Activated gamma-delta T cell treated with Interleukin-2 at 50 U/mL for 16 hours (primary cell): ENCODE results near the gene TSPAN14.
"Not testable (repeated sequence)": the region's sequence is repeated elsewhere in the genome, so short reads cannot be mapped to it uniquely, and the experiment has no call there.

Experiments
- DNase-seq: peaks from one replicate; pipeline ENCODE4 v3.0.0-alpha.2; 2020

The TSPAN14 gene, protein sequence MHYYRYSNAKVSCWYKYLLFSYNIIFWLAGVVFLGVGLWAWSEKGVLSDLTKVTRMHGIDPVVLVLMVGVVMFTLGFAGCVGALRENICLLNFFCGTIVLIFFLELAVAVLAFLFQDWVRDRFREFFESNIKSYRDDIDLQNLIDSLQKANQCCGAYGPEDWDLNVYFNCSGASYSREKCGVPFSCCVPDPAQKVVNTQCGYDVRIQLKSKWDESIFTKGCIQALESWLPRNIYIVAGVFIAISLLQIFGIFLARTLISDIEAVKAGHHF

DNA sequence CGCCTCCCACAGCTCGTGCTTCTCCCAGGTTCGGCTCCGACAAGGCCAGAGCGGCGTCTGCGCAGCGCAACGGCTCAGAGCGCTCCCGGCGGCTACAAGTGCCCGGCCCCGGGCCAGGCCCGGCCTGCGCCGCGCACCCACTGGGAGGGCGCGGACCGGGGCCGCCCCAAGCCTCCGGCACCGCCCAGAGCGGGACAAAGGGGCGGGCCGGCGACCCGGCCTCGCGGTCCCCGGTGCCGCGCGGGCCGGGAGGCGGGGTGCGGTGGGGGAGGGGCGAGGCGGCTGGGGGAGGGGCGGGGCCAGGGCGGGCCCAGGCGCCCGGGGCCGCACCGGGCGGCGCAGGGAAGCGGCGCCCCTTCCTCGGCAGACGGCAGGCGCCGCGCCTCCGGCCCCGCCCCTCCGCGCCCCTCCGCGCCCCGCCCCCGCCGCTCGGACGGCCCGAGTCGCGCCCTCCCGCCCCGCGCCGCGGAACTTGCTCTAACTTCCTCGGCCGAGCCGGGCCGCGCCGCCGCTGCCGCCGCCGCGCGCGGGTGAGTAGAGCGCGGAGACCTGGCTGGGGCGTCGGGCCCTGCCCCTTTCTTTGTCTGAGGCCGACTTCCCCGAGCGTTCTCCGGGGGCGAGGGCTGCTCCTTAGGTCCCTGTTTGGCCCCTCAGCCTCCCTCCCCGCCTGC lies at the start of gene TSPAN14:
TSS of gene TSPAN14 (plus strand) at position 469 of the 671 bp plus-strand sequence. CDS start 34,924 bp downstream, outside the sequence.
- peak; percentile 67 for DNase-seq

DNA sequence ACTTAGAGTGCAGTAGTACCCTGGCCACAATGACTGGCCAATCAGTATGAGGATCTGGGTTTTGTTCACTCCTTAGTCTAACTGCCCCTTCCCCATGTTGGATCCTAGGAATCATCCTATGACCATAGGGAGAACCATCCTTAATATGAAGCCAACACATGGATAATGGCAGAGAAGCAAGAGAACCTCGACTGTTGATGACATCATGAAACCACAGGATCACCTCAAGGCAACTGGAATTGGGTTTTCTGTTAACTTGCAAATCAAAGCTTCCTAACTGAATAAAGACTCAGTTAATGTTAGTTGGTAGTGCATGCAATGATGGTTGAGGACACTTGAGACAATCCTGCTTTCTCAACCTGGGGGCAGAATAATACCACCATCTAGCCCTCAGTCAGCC lies 49.1 kb upstream of the TSPAN14 start:
- no peak for DNase-seq

DNA sequence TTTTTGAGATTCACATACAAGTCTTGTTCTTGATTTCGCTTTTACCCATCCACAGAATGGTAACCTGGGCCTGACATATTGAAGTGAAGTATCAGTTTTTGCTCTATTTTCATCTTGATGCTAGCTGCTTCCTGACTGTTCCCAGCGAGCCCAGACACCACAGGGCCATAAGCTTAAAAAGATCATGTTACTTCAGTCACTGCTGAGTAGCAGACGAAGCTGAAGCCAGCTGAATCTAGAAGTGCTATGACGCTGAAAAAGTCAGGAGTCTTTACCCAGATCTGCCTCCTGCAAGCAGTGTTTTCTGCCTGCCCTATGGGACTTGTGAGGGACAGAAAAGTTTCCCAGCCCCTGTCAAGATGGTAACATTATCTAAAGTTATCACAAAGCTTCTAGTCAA lies 48.5 kb upstream of the TSPAN14 start:
- no peak for DNase-seq

DNA sequence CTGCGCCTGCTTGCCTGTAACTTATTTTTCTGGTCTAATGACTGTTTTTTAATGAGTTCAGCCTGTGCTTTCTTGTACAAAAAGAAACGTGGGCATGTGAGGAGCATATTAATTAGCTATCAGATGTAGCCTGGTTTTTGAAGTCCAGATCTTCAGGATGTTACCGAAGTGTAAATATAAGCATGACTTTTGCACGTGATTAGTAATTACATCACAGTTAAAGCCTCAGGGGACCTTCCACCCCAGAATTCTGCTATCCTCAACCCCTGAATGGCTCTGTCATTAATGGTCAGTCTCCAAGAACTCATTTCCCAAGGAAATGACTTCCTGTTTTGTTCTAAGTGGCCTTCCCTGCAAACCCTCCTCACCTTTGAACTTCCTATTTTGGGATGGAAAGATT lies 47.9 kb upstream of the TSPAN14 start:
- no peak for DNase-seq

- DNase-seq: no peak
Measured at GRCh38 chr10:80407812-80408241, 46.3 kb upstream of the TSPAN14 start.

DNA sequence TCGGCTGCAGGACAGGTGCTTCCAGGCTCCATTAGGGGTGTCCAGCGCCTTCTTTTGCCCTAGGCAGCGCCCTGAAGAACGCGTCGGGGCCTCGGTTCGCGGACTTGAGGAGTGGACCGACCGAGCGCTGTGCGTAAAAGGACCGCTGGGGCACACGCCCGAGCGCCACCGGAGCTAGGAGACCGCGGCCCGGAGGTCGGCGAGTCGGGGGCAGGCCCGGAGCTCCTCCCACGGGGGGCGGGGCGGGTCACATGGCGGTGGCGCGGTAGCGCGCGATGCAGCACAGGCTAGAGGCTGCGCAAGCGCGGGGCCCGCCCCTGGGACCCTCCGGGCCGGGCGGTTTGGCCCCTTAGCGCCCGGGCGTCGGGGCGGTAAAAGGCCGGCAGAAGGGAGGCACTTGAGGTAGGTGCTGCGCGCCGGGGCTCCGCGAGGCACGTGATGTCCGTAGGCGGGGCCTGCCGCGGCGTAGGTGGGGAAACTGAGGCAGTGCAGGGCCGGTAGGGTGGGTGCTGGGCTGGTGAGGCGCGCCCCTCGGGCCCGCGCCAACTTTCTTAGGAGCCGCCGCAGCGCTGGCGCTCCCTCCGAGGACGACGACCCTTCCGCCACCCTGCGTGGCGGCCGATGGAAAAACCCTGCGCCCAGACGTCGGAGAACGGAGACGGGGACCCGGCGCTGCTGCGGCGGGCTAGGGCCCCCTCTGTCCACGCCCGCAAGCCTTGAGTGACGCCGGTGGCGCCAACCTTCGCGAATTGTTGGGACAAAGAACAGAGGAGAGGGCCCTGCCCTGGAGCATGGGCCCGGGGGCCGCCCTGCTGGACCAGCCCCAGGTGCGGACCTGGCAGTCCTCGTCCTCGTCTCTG lies 45.6 kb upstream of the TSPAN14 start, which contains the start of gene PRXL2A:
TSS of gene PRXL2A (plus strand) at position 310 of the 860 bp plus-strand sequence. CDS start 11,917 bp downstream, outside the sequence.
- peak; percentile 80 for DNase-seq

DNA sequence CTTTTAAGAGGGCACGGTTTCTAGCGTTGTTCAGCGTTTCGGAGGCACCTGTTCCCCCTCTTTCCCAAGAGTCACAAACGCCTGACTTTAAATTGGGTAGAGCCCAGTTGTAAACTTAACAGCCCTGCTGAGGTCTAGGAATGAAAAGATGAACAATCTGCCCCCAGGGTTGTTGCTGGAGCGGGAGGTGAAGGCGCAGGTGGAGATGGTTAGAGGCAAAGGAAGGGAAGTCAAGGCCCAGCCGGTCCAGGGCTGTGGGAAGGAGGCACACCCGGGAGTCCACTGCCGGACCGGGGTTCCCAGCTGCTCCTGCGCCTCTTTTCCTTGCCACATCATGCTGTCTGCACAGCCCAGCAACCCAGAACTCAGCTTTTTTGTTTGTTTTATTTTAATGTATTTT lies 45.0 kb upstream of the TSPAN14 start:
- no peak for DNase-seq

DNA sequence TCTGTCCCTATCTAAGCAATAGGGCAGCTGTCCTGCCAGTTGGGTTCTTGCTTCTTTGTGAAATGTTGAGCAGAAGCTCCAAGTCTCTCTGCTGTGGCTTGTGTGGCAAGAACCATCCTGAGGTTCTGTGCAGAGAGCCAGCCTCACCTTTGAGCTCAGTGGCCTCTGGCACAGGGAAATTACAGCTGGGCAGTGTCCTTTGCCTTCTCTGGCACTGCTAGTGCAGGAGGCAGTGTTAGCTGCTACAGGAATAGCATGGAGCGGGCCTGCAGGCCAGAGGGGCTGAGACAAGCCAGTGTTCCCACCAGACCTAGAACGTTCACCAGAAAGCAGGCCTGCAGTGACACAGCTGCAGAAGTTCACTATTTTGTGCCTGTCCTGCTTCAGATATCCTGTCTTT lies 44.0 kb upstream of the TSPAN14 start:
- no peak for DNase-seq

- DNase-seq: no peak
Measured at GRCh38 chr10:80410578-80411145, 43.4 kb upstream of the TSPAN14 start.

GRCh38 chr10:80411267-80411668 lies 42.8 kb upstream of the TSPAN14 start:
- no peak for DNase-seq

GRCh38 chr10:80411681-80412220 lies 42.4 kb upstream of the TSPAN14 start:
- DNase-seq: no peak

DNA sequence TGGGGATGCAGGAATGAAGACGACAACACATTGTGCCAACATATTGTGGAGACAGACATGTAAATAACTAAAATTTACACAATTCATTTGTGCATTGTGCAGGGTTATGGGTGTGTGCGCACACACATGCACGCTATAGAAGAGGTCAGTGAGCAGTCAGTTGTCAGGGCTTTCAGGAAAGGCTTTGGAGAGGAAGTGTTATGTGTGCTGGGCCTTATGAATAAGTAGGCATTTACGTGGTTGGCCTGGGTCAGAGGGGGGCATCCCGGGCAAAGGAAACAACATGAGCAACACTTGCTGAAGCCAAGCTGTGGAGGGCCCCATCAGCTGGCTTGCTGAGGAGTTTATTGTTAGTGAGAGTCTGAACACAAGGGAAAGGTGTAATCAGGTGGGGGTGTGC lies 41.6 kb upstream of the TSPAN14 start:
- no peak for DNase-seq

- no peak for DNase-seq
Measured at GRCh38 chr10:80413271-80413996, 40.7 kb upstream of the TSPAN14 start.

DNA sequence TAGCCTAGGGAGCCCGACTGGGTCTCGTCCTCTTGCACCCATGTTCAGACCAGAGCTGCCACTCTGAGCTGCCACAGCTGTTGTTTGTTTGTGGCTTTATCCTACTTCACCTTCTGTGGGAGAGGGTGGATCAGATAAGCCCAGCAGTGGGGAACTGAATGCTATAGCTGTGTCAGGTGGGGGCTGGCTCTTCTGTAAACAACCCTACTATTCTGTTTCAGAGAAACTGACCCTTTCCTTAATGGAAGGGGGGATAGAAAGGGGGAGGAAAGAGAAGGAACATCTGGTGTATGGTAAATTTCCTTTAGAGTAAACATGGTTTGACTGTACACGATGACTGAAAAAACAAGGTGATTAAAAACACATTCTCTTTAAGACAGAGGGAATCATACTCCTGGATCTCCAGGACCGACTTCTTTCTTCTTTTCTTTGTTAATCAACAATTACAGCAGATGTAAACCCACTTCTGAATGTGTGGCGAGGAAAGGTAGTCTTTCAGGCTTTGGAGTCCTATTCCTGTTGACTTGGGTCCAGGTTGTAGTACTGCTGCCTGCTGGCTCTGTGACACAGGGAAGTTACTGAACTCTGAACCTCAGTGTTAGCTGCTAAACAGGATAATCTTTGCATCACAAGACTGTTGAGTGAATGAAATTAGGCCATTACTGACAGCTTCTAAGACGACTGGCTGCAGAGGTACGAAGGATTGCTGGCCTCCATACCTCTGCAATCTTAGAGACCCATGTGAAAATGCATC lies 39.8 kb upstream of the TSPAN14 start:
- DNase-seq: no peak

DNA sequence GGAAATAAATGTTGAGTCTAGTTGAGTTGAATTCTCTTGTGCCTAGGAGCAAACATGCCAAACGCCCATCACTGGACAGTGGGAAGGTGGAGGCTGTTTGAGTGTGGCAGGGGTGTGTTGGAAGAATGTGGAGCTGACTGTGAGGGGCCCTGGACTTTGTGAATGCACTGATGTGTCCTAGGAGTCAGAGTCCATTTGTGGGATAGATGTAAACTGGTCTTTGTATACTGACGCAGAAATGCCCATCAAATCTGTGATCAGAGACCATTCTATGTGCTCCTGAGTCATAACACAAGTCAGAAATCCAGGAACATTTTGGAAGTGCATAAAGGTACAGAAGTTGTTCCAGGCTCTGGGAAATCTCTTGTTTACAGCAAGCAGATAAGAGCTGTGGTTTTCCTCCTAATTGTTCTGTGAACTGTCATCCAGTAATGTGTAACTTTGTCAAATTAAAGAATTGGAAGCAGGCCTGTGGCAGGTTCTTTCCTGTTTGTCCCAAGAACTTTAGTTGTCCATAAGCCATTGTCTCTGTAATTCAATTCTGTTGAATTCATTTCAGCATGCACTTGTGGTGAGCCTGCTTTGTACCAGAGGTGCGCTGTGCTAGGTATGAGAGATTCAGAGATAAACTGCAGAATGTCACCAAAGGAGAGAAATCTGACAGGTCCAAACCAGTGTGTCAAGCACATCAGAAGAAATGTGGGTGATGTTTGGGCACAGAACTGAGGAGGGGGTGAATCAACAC lies 38.2 kb upstream of the TSPAN14 start:
- DNase-seq: no peak

- DNase-seq: no peak
Measured at GRCh38 chr10:80416479-80417098, 37.5 kb upstream of the TSPAN14 start.

DNA sequence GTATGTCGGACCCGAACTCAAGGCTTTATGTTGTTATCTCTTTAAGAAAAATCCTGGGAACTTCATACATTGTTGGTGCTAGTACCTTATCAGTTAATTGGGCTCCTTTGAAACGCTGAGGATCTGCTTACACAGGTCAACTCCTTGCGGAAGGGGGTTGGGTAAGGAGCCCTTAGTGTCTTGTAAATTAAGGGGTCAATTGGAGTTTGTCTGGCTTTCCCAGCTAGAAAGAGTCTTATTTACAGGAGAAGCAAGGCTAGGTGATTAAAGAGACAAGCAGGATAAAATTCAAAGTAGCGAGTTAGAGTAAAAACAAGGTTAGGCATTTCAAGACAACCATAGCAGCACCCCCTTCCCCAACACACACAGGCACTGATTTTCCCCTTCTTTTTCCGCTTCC lies 36.9 kb upstream of the TSPAN14 start:
- not testable (repeated sequence) for DNase-seq

DNA sequence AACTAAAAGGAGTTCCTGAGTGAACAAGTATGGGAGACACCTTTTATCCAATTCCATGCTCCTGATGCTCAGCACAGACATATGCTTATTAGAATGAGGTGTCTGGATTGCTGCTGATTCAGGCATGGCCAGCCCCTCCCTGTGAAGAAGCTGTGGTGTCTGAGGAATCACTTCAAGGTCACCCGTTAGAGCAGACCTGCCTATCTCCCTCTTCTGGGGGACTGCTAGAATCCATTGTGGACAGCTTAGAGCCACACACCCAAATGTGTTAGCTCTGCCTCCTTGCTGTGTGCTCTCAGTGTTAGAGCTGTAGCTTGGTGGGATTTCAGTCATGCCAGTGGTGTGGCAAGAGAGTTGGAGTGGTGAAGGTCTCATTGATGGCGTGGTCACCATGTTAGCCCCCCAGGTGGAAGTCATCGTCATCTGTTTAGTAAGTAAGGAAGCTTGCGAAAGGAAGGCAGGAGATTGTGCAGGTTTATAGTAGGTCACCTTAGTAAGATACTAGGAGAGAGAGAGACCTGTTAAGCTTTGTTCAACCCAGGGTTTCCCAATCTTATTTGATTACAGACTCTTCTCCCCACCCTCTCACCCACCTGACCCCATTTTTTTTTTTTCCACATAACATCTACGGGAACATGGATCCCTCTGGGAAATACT lies 32.9 kb upstream of the TSPAN14 start:
- no peak for DNase-seq

DNA sequence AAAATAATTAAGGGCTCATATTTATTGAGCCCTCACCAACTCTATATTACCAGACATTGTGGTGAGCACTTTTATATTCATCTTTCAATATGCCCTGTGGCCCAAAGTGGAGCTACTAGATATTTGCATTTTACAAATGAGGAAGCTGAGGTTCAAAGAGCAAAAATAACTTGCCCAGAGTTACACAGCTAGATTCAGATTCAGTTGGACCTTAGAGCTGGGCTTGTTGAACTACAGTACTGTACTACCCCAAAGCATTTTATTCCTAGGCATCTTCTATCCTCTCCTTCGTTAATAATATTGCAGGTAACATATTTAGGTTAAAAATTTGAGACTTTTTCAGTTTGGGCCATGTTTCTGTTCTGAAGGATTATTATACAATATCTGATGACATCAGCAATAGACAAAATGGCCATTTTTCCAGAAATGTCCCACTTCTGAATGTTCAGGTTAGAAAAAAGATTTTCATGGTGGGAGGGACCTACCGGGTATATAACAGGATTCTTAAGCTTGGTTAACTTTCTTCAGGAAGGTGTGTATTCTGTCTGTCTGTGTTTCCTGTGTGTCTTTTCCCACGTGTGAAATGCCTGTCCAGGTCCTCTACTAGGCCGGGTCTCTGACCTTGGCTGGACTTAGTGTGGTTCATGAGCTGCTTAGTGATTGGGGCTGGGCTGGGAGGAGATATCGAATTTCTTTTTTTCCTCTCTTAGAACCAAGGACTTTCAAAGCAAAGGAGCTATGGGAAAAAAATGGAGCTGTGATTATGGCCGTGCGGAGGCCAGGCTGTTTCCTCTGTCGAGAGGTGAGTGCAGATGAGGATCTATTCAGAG lies 32.2 kb upstream of the TSPAN14 start:
- DNase-seq: no peak
